H1 (cell line): ENCODE results near the gene RHBDF1. TPM values are rescaled to one million over a fixed set of nuclear protein-coding genes. Genes with fewer than 3 reads are reported as not detected.

Experiments
- CTCF ChIA-PET: fragments of 300-600 bp; sonication (Branson Sonifier 250); formaldehyde crosslinking; loops from one replicate; lab custom pipeline; 2021; ENCODE audit not compliant: partially characterized antibody; lab: Charles Lee
- POLR2A ChIA-PET: fragments of 300-600 bp; sonication (Branson Sonifier 250); formaldehyde crosslinking; loops from one replicate; lab custom pipeline; 2021; ENCODE audit warnings: inconsistent platforms; ENCODE audit not compliant: partially characterized antibody; lab: Charles Lee
- DNase-seq, 2 experiments: peaks; one replicate each; pipeline versions ENCODE4 v3.0.0 to v3.0.0-alpha.2; 2010 to 2022; ENCODE audit warnings: low spot score in 2 of 2, low read depth in 1 of 2, mixed read lengths in 1 of 2
- FAIRE-seq: peaks from 2 replicates; lab custom pipeline; 2011; peaks lifted over from hg19 to GRCh38; lab: Jason Lieb, UNC
- H2AFZ ChIP-seq: 2 replicates; pipeline ENCODE4 v1.8.1; 2012; ENCODE audit warnings: low read length, inconsistent platforms
- H2AK5ac ChIP-seq: 2 replicates; pipeline ENCODE4 v1.6.1; 2013; ENCODE audit warnings: low read depth, low read length
- H2BK120ac ChIP-seq: replicated peaks from 2 replicates; pipeline ENCODE3; 2013; ENCODE audit warnings: low read depth, low read length, inconsistent platforms
- H2BK12ac ChIP-seq: 2 replicates; pipeline ENCODE4 v1.6.1; 2013; ENCODE audit warnings: low read depth, low read length
- H2BK15ac ChIP-seq: 2 replicates; pipeline ENCODE4 v1.6.1; 2013; ENCODE audit warnings: low read length
- H2BK20ac ChIP-seq: 2 replicates; pipeline ENCODE4 v1.6.1; 2013; ENCODE audit warnings: low read length
- H2BK5ac ChIP-seq: 2 replicates; pipeline ENCODE4 v1.6.1; 2013; ENCODE audit warnings: low read depth, low read length
- H3K14ac ChIP-seq: 2 replicates; pipeline ENCODE4 v1.6.1; 2013; ENCODE audit warnings: inconsistent platforms; ENCODE audit not compliant: insufficient read length
- H3K18ac ChIP-seq: 2 replicates; pipeline ENCODE4 v1.6.1; 2013; ENCODE audit warnings: low read length; ENCODE audit errors: extremely low read depth
- H3K23ac ChIP-seq: 2 replicates; pipeline ENCODE4 v1.6.1; 2013; ENCODE audit warnings: inconsistent platforms; ENCODE audit not compliant: insufficient read length
- H3K23me2 ChIP-seq: 2 replicates; pipeline ENCODE4 v1.6.1; 2013; ENCODE audit warnings: low read depth, low read length
- H3K27ac ChIP-seq: 2 replicates; pipeline ENCODE4 v1.6.1; 2011; ENCODE audit warnings: low read depth, low read length, inconsistent platforms
- H3K27me3 ChIP-seq, 4 experiments: replicated peaks in 1 of 4; 1 replicate in 1 of 4; 2 replicates in 3 of 4; pipeline versions ENCODE4 v1.6.1 to v1.8.1; 2011 to 2013; ENCODE audit warnings: low read length in 3 of 4, mild to moderate bottlenecking in 3 of 4, inconsistent platforms in 2 of 4, mixed read lengths in 2 of 4, moderate library complexity in 1 of 4; ENCODE audit not compliant: control insufficient read depth in 3 of 4, insufficient read depth in 3 of 4; ENCODE audit errors: extremely low read depth in 1 of 4
- H3K36me3 ChIP-seq, 4 experiments: 2 replicates each; pipeline versions ENCODE4 v1.6.1 to v1.8.1; 2011 to 2013; ENCODE audit warnings: mild to moderate bottlenecking in 4 of 4, low read length in 3 of 4, moderate library complexity in 2 of 4, control low read depth in 1 of 4, inconsistent platforms in 1 of 4; ENCODE audit not compliant: insufficient read depth in 4 of 4, control insufficient read depth in 2 of 4
- H3K4ac ChIP-seq: replicated peaks from 2 replicates; pipeline ENCODE3; 2013; ENCODE audit warnings: low read length, low read depth, mixed read lengths, inconsistent platforms; ENCODE audit not compliant: insufficient read length
- H3K4me1 ChIP-seq, 4 experiments: replicated peaks in 1 of 4; 1 replicate in 1 of 4; 2 replicates in 3 of 4; pipeline versions ENCODE4 v1.6.1 to v1.8.1; 2011 to 2013; ENCODE audit warnings: low read length in 3 of 4, inconsistent platforms in 2 of 4, mixed read lengths in 1 of 4; ENCODE audit not compliant: insufficient read depth in 4 of 4, control insufficient read depth in 3 of 4
- H3K4me2 ChIP-seq, 2 experiments: 2 replicates each; pipeline versions ENCODE4 v1.6.1 to v1.8.1; 2011 to 2013; ENCODE audit warnings: low read depth in 2 of 2, low read length in 2 of 2, control low read depth in 1 of 2, inconsistent platforms in 1 of 2, mild to moderate bottlenecking in 1 of 2; ENCODE audit not compliant: insufficient read depth in 1 of 2
- H3K4me3 ChIP-seq, 4 experiments: fragments of 200-600, 300-600 bp in 1 of 4; sonication (generic), shearing (Covaris generic), sonication (Bioruptor Twin) in 1 of 4; 2 replicates each; pipeline versions ENCODE4 v1.5.1 to v1.8.1; 2011 to 2016; ENCODE audit warnings: low read length in 4 of 4, low read depth in 3 of 4, control low read depth in 2 of 4, inconsistent platforms in 2 of 4, mild to moderate bottlenecking in 2 of 4, mixed read lengths in 1 of 4, moderate library complexity in 1 of 4; ENCODE audit not compliant: insufficient read depth in 2 of 4; ENCODE audit errors: extremely low read depth in 1 of 4
- H3K56ac ChIP-seq: replicated peaks from 2 replicates; pipeline ENCODE3; 2013; ENCODE audit warnings: low read depth, mild to moderate bottlenecking, mixed read lengths, low read length, inconsistent platforms; ENCODE audit not compliant: insufficient read length
- H3K79me1 ChIP-seq: 2 replicates; pipeline ENCODE4 v1.6.1; 2013; ENCODE audit warnings: low read depth, low read length, control low read depth
- H3K79me2 ChIP-seq, 2 experiments: 2 replicates each; pipeline versions ENCODE4 v1.6.1 to v1.8.1; 2012 to 2013; ENCODE audit warnings: low read length in 2 of 2, mild to moderate bottlenecking in 2 of 2, inconsistent platforms in 1 of 2; ENCODE audit not compliant: insufficient read depth in 2 of 2, control insufficient read depth in 1 of 2
- H3K9ac ChIP-seq, 4 experiments: replicated peaks in 1 of 4; 1 replicate in 1 of 4; 2 replicates in 3 of 4; pipeline versions ENCODE4 v1.6.1 to v1.8.1; 2011 to 2013; ENCODE audit warnings: low read depth in 3 of 4, low read length in 3 of 4, control low read depth in 2 of 4, mild to moderate bottlenecking in 2 of 4, moderate library complexity in 2 of 4, inconsistent platforms in 1 of 4; ENCODE audit errors: extremely low read depth in 1 of 4
- H3K9me3 ChIP-seq, 2 experiments: 2 replicates each; pipeline versions ENCODE4 v1.6.1 to v1.8.1; 2012 to 2013; ENCODE audit warnings: mild to moderate bottlenecking in 2 of 2, moderate library complexity in 2 of 2, control low read depth in 1 of 2, inconsistent platforms in 1 of 2, low read depth in 1 of 2, low read length in 1 of 2, mixed read lengths in 1 of 2; ENCODE audit not compliant: insufficient read depth in 2 of 2
- H4K20me1 ChIP-seq, 2 experiments: replicated peaks in 1 of 2; 2 replicates each; pipeline versions ENCODE3 to v1.8.1; 2011 to 2013; ENCODE audit warnings: inconsistent platforms in 2 of 2, low read length in 2 of 2, mild to moderate bottlenecking in 1 of 2; ENCODE audit not compliant: insufficient read depth in 2 of 2, control insufficient read depth in 1 of 2
- H4K5ac ChIP-seq: 2 replicates; pipeline ENCODE4 v1.6.1; 2013; ENCODE audit warnings: low read length, low read depth, mixed read lengths, inconsistent platforms; ENCODE audit not compliant: insufficient read length
- H4K8ac ChIP-seq: 2 replicates; pipeline ENCODE4 v1.8.0; 2013; ENCODE audit warnings: mild to moderate bottlenecking, moderate library complexity, low read length, inconsistent platforms; ENCODE audit not compliant: insufficient read depth; ENCODE audit errors: extremely low read depth
- H4K91ac ChIP-seq: replicated peaks from 2 replicates; pipeline ENCODE3; 2013; ENCODE audit warnings: low read length, mixed read lengths, inconsistent platforms; ENCODE audit not compliant: insufficient read length
- ATF2 ChIP-seq: IDR thresholded peaks from 2 replicates; pipeline ENCODE4 v1.6.1; 2012; ENCODE audit warnings: low read length, inconsistent platforms
- BCL11A ChIP-seq, 2 experiments: IDR thresholded peaks; one replicate each; pipeline ENCODE4 v1.6.1; 2011; ENCODE audit warnings: low read depth in 2 of 2, low read length in 2 of 2, mild to moderate bottlenecking in 2 of 2
- CBX5 ChIP-seq: fragments of 300-800, 300-1000 bp; sonication (generic); IDR thresholded peaks from 2 replicates; pipeline ENCODE4 v1.7.1; 2016; ENCODE audit warnings: antibody characterized with exemption, low read length, low read depth
- EP300 ChIP-seq, 2 experiments: IDR thresholded peaks; 1 replicate in 1 of 2; 2 replicates in 1 of 2; pipeline ENCODE4 v1.6.1; 2011 to 2012; ENCODE audit warnings: low read depth in 2 of 2, low read length in 2 of 2, mild to moderate bottlenecking in 2 of 2, borderline replicate concordance in 1 of 2, inconsistent platforms in 1 of 2, moderate library complexity in 1 of 2
- GABPA ChIP-seq: IDR thresholded peaks from 2 replicates; pipeline ENCODE4 v1.6.1; 2011; ENCODE audit warnings: mild to moderate bottlenecking, low read length, moderate library complexity, borderline replicate concordance; ENCODE audit not compliant: insufficient read depth
- HDAC2 ChIP-seq, 2 experiments: fragments of 300-600 bp in 1 of 2; sonication (generic) in 1 of 2; IDR thresholded peaks; 2 replicates each; pipeline ENCODE4 v1.6.1; 2011 to 2012; ENCODE audit warnings: low read depth in 2 of 2, low read length in 2 of 2, mild to moderate bottlenecking in 2 of 2, moderate library complexity in 2 of 2, borderline replicate concordance in 1 of 2, inconsistent platforms in 1 of 2
- JUN ChIP-seq: IDR thresholded peaks from 2 replicates; pipeline ENCODE4 v1.6.1; 2011; ENCODE audit warnings: low read depth, mild to moderate bottlenecking, improper control_type of control experiment, low read length
- NANOG ChIP-seq: IDR thresholded peaks from 2 replicates; pipeline ENCODE4 v1.6.1; 2011; ENCODE audit warnings: low read length, low read depth, mild to moderate bottlenecking, inconsistent platforms; ENCODE audit not compliant: insufficient read depth, poor library complexity, severe bottlenecking
- SIRT6 ChIP-seq: IDR thresholded peaks from one replicate; pipeline ENCODE4 v1.7.1; 2012; ENCODE audit warnings: low read length, inconsistent platforms
- SP2 ChIP-seq: IDR thresholded peaks from 2 replicates; pipeline ENCODE4 v1.6.1; 2012; ENCODE audit warnings: mild to moderate bottlenecking, low read length, inconsistent platforms
- SRF ChIP-seq: IDR thresholded peaks from 2 replicates; pipeline ENCODE4 v1.6.1; 2011; ENCODE audit warnings: mild to moderate bottlenecking, low read depth, low read length, moderate library complexity
- YY1 ChIP-seq: IDR thresholded peaks from 2 replicates; pipeline ENCODE4 v1.6.1; 2011; ENCODE audit warnings: low read depth, mild to moderate bottlenecking, low read length
- WGBS, 2 experiments: shearing (Covaris generic) in 1 of 2; methylation state at CpG; one replicate each; pipeline versions ENCODE4 v1.1.6 to v1.1.7; 2013 to 2015; ENCODE audit warnings: low lambda C conversion rate in 2 of 2, mixed read lengths in 2 of 2, inconsistent platforms in 1 of 2, low coverage in 1 of 2, missing lambda C conversion rate in 1 of 2; ENCODE audit not compliant: insufficient replicate concordance in 2 of 2, insufficient coverage in 1 of 2, insufficient read length in 1 of 2; ENCODE audit errors: extremely low coverage in 1 of 2, missing lambda C conversion rate in 1 of 2; 5-methylcytosine and 5-hydroxymethylcytosine counted together
- polyA plus RNA-seq, 7 experiments: library from polyadenylated mRNA; depleted of rRNA in 3 of 7; stranded (reverse) in 5 of 7; unstranded in 2 of 7; fragments of >200 nt in 5 of 7; fragments of 200-250 nt in 2 of 7; gene quantifications; 1 replicate in 5 of 7; 2 replicates in 1 of 7; 4 replicates in 1 of 7; pipeline versions ENCODE4 v1.2.1 to v1.2.3, GENCODE V29; 2011 to 2013; ENCODE audit warnings: missing spikeins in 2 of 7, mixed read lengths in 2 of 7
- total RNA-seq: library from RNA; stranded (reverse); fragmentation: NEBNext Ultra II Directional; extraction: Animal tissue kit (Norgen Biotek cat#: 25700); gene quantifications from 2 replicates; pipeline ENCODE4 v1.2.1, GENCODE V29; 2021

RHBDF1 gene
- total and polyA plus RNA-seq, 2 of the 8 experiments (the other 6 are each of a cell fraction or from before 2014, with no cell fraction given) = 37.4 to 51.6 TPM

DNA sequence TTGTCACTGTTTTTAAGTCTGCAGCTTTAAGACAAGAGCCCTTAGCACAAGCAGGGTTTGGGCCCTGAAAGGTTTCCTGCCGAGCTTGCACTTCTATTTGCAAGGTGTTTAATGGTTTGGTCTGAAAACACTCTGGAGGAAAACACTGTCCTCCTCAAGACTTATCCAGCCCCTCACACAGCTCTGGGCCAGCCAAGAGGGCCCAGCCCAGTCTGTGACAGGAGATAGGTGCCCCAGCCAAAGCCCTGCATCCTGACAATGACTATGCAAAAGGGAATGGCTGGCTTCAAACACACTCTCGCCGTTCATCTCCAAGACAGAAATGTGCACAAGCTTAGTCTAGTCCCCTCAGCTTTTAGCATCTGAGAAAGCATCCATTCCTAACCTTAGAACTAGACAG, 32.5 kb upstream of the RHBDF1 start:
- H3K14ac ChIP-seq = no peak overlapping the region
- CTCF ChIA-PET = interaction anchor here (0.7 to 5.8 kb wide), 11 partner anchors 9 to 258 kb away, joined by 3 to 80 read pairs (median 4); partner anchors contain the start of genes HBQ1, POLR3K and SNRNP25
- no peak overlapping the region for H3K23ac ChIP-seq
- POLR2A ChIA-PET = interaction anchor here (0.9 to 1.6 kb wide), 5 partner anchors 13 to 80 kb away, joined by 3 to 4 read pairs (median 3); partner anchors contain the start of gene RHBDF1
- H2BK5ac ChIP-seq = no peak overlapping the region
- H2AFZ ChIP-seq = no peak overlapping the region
- no peak overlapping the region for H3K27ac ChIP-seq
- H3K9me3 ChIP-seq = no peaks in the 10 kb centered on the region
- no peak overlapping the region for H2BK12ac ChIP-seq
- no peaks in the 10 kb centered on the region for H3K23me2 ChIP-seq
- peaks cover 0 to 1% (median 0%) of the 10 kb centered on the region in 4 experiments; a peak in 1 of 7 replicates for H3K4me1 ChIP-seq
- DNase-seq (no peak), FAIRE-seq (no peak)
- H4K8ac ChIP-seq = no peak overlapping the region
- H4K91ac ChIP-seq = no peak overlapping the region
- H3K36me3 ChIP-seq = peaks cover 0 to 3% (median 0%) of the 10 kb centered on the region in 4 experiments; a peak in 2 of 8 replicates
- H4K5ac ChIP-seq = no peak overlapping the region
- H4K20me1 ChIP-seq = peaks cover 0 to 5% of the 10 kb centered on the region in 2 experiments
- H3K9ac ChIP-seq = no peak overlapping the region
- no peak overlapping the region for H3K4me3 ChIP-seq
- no peak overlapping the region for H3K4me2 ChIP-seq
- no peak overlapping the region for H3K18ac ChIP-seq
- H3K4ac ChIP-seq = no peak overlapping the region
- no peak overlapping the region for H2BK120ac ChIP-seq
- H3K27me3 ChIP-seq = no peaks in the 10 kb centered on the region; a peak in 1 of 7 replicates
- H2AK5ac ChIP-seq = no peak overlapping the region
- H3K79me1 ChIP-seq = no peaks in the 10 kb centered on the region
- H2BK15ac ChIP-seq = no peak overlapping the region
- H3K56ac ChIP-seq = no peak overlapping the region
- H2BK20ac ChIP-seq = no peak overlapping the region
- whole genome bisulfite sequencing, 2 experiments = 96% methylated on average over 3 of the region's 3 CpGs; no CpG with 5 or more reads in 1 of the 2 experiments
- no peaks in the 10 kb centered on the region for H3K79me2 ChIP-seq
- TF ChIP-seq YY1 (no peak), SP2 (no peak), CBX5 (no peak), BCL11A (IDR thresholded peaks at IDR 0.05; ENCODE audit: low read depth in 2 of 2, low read length in 2 of 2) (no peak), SRF (no peak), SIRT6 (no peak), EP300 (IDR thresholded peaks at IDR 0.05; ENCODE audit: borderline replicate concordance in 1 of 2, low read depth in 2 of 2, low read length in 2 of 2) (no peak), HDAC2 (IDR thresholded peaks at IDR 0.05; ENCODE audit: borderline replicate concordance in 1 of 2, low read depth in 2 of 2, low read length in 2 of 2) (no peak), ATF2 (no peak), JUN (no peak), GABPA (no peak), NANOG (no peak)
